Measurements from ENCODE around the gene FAM240B.

FAM240B gene

DNA sequence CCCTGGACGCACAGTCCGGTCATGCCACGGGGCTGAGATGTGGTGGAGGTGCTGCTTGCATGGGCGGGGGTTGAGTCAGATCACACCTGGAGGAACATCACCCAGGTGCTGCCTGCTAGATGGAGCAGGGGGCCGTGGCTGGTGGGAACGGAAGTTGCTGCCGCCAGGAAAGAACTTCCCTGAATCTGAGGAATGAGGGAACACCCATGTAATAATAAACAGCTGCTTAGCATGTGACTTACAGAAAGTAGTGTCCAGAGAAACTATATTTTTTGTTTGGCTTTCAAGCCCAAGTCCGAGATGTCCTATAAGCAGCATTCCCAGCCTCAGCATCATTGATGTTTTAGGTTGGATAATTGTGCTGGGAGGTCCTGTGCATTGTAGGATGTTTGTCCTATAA, 27.1 kb upstream of the FAM240B start:
- TF ChIP-seq, protein P1, sequence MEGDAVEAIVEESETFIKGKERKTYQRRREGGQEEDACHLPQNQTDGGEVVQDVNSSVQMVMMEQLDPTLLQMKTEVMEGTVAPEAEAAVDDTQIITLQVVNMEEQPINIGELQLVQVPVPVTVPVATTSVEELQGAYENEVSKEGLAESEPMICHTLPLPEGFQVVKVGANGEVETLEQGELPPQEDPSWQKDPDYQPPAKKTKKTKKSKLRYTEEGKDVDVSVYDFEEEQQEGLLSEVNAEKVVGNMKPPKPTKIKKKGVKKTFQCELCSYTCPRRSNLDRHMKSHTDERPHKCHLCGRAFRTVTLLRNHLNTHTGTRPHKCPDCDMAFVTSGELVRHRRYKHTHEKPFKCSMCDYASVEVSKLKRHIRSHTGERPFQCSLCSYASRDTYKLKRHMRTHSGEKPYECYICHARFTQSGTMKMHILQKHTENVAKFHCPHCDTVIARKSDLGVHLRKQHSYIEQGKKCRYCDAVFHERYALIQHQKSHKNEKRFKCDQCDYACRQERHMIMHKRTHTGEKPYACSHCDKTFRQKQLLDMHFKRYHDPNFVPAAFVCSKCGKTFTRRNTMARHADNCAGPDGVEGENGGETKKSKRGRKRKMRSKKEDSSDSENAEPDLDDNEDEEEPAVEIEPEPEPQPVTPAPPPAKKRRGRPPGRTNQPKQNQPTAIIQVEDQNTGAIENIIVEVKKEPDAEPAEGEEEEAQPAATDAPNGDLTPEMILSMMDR (IDR thresholded peaks at IDR 0.05; ENCODE audit: low read depth, low read length, missing control alignments) = no peak
- H3K4me3 ChIP-seq (replicated peaks; ENCODE audit: low read depth, low read length) = no peak overlapping the region

DNA sequence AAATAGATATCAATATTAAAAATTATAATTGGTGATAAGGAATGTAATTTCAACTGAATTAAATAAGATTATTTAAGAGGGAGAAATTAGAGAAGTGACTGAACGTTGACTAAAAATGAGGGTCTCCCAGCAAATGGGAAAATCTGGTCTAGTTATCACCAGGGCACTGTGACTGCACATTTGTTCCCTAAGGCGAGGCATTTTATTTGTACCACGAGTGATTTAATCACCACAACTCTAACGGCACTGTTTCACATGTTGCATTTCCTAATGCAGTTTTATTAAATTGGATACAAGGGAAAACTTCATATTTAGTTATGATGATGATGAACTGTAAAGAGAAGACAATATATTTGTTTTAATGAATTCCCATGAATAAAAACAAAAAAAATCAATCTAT, 26.4 kb upstream of the FAM240B start:
- no peak for DNase-seq (ENCODE audit: extremely low read depth, low read depth)
- TF ChIP-seq, protein P1 (IDR thresholded peaks at IDR 0.05; ENCODE audit: low read depth, low read length, missing control alignments) = no peak
- no peak overlapping the region for H3K4me3 ChIP-seq (replicated peaks; ENCODE audit: low read depth, low read length)

More for the DNA sequence above, 27.1 kb upstream of the FAM240B start:
- DNase-seq (ENCODE audit: extremely low read depth, low read depth) = no peak

DNA sequence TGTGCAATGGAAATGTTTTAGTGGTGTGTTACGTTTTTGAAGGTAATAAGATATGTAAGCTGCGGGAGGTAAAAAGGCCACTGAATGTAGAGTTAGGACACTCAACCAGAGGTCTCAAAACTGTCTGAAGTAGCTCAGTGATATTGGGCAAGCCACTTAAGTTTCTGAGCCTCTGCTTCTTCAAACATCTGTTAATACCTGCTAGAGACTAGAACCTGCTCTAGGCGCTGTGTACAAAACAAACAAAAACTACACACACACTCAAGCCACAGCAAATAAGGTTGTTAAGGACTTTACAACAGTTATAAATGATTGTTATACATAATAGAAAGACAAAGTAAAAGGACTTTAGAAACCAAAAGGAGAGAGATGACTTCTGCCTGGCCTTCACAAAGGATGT, 24.6 kb upstream of the FAM240B start:
- no peak for DNase-seq (ENCODE audit: extremely low read depth, low read depth)
- TF ChIP-seq, protein P1 (IDR thresholded peaks at IDR 0.05; ENCODE audit: low read depth, low read length, missing control alignments) = no peak
- H3K4me3 ChIP-seq (replicated peaks; ENCODE audit: low read depth, low read length) = no peak overlapping the region

DNA sequence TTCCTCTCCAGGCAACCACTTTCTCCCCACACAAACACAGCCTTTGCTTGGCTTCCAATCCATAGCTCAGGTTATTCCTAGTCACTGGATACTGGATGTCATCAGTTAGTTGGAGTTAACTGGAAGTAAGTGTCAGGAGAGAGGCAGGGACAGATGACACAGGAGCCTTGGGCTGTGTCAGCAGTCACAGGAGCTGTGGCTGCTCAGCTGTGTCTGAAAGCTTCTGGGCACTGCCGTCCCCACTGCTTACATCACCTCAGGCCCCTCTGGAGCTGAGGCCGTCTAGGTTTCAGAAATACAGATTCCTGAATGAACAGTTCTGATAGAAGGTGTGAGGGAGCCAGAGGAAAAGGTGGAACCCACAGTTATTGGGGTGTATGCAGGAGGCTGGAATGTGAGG, 17.3 kb upstream of the FAM240B start:
- TF ChIP-seq, protein P1 (IDR thresholded peaks at IDR 0.05; ENCODE audit: low read depth, low read length, missing control alignments) = no peak
- DNase-seq (ENCODE audit: extremely low read depth, low read depth) = no peak
- H3K4me3 ChIP-seq (replicated peaks; ENCODE audit: low read depth, low read length) = no peak overlapping the region

DNA sequence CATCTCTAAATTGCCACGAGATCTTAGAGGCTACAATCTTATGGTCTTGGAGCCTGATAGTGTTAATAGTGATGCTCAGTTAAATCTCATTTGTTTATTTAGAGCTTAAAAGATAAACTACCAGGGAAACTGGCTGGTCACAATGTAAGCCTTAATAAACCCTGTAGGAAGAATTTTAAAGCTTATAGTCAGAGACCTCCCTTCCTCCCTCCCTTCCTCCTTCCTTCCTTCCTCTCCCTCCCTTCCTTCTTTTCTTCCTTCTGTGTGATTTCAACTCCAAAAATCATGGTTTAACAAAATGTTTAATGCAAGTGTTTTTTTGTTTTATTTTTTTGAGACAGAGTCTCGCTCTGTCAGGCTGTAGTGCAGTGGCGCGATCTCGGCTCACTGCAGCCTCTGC, 14.9 kb upstream of the FAM240B start:
- no peak overlapping the region for H3K4me3 ChIP-seq (replicated peaks; ENCODE audit: low read depth, low read length)
- TF ChIP-seq, protein P1 (IDR thresholded peaks at IDR 0.05; ENCODE audit: low read depth, low read length, missing control alignments) = no peak
- no peak for DNase-seq (ENCODE audit: extremely low read depth, low read depth)

DNA sequence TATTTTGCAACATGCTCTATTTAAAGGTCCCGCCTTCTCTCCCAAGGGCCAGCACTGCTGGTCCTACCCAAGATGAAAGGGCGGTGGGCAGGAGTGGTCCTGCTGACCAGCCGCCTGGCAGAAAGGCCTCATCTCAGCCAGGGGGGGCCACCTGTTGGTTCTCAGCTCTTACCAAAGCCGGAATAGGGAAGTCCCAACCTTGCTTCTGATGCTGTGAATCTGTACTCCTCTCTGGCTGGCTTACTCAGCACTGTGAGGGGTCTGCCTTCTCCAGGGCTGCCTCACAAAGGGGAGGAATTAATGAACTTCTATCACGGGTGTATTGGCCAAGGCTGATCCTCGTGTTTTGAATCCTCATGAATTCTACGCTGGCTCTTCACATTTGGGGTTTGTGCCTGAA, 13.6 kb upstream of the FAM240B start:
- DNase-seq (ENCODE audit: extremely low read depth, low read depth) = no peak
- H3K4me3 ChIP-seq (replicated peaks; ENCODE audit: low read depth, low read length) = no peak overlapping the region
- TF ChIP-seq, protein P1 (IDR thresholded peaks at IDR 0.05; ENCODE audit: low read depth, low read length, missing control alignments) = no peak

DNA sequence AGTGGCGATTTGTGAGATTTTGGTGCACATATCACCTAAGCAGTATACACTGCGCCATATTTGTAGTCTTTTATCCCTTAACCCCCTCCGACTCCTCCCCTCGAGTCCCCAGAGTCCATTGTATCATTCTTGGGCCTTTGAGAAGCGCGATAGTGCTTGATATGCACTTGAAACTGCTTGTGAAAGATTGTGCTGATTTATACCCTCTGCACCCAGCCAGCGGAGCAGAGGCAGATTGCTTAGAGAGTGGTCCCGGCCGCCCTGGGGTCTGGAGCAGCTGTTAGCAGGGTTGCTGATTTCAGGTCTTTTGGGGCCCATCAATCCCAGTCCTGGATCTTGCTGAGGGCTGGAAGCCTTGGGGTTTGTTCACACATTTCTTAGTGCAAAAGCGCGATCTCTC, 13.0 kb upstream of the FAM240B start:
- H3K4me3 ChIP-seq (replicated peaks; ENCODE audit: low read depth, low read length) = no peak overlapping the region
- no peak for DNase-seq (ENCODE audit: extremely low read depth, low read depth)
- TF ChIP-seq, protein P1 (IDR thresholded peaks at IDR 0.05; ENCODE audit: low read depth, low read length, missing control alignments) = no peak

All from HFF-Myc (cell line).